A549 (cell line): ENCODE results near the gene PIEZO2.

Experiments
- CTCF ChIP-seq: fragments of >200 bp; sonication (Bioruptor Twin); formaldehyde crosslinking; IDR thresholded peaks from 3 replicates; pipeline ENCODE4 v1.5.1; 2016
- GATA3 ChIP-seq: IDR thresholded peaks from 2 replicates; pipeline ENCODE4 v1.6.1; 2012; ENCODE audit warnings: borderline replicate concordance
- KDM1A ChIP-seq: fragments of 200-600 bp; sonication (generic); IDR thresholded peaks from 2 replicates; pipeline ENCODE4 v1.6.1; 2016; ENCODE audit warnings: low read depth, mild to moderate bottlenecking
- MAFK ChIP-seq: fragments of 450-650 bp; IDR thresholded peaks from 2 replicates; pipeline ENCODE4 v1.6.1; 2014; ENCODE audit not compliant: partially characterized antibody
- MAX ChIP-seq: IDR thresholded peaks from 2 replicates; pipeline ENCODE4 v1.6.1; 2012
- MYC ChIP-seq: IDR thresholded peaks from 2 replicates; pipeline ENCODE4 v1.6.1; 2012; ENCODE audit warnings: mild to moderate bottlenecking, inconsistent platforms, low read length, improper control_type of control experiment, borderline replicate concordance

- TF ChIP-seq GATA3: no peak
- TF ChIP-seq MYC: no peak
- TF ChIP-seq MAFK: no peak
- TF ChIP-seq CTCF: no peak
- no peak for TF ChIP-seq KDM1A
- TF ChIP-seq MAX: no peak
Measured at GRCh38 chr18:11042247-11042646, 107.1 kb downstream of the PIEZO2 start.
